ENCODE measurements around the gene MRPL16.

Gene MRPL16

DNA sequence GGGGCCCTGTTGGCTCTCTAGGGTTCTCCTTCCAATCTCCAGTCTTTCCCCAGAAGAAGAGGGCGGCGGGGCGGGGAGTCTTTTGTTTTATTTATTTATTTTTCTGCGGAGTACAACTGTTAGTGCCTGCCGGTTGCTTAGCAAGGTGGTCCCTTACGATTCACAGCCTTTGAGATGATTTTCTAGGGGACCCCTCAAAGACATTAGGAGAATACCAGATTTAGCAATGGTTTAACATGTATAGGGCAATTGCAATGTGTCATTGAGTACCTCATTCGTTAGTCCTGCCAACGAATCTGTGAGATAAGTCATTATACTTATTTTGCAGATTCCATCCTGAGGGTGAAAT lies 307 bp upstream of the MRPL16 start:
- TF ChIP-seq TAF1 (IDR thresholded peaks at IDR 0.05; ENCODE audit: low read depth) (no peak), TCF12 (IDR thresholded peaks at IDR 0.05; ENCODE audit: low read depth) (no peak), EGR1 (IDR thresholded peaks at IDR 0.05) (no peak), YY1 (IDR thresholded peaks at IDR 0.05; ENCODE audit: low read depth) (no peak), NFIC (IDR thresholded peaks at IDR 0.05) (no peak)

DNA sequence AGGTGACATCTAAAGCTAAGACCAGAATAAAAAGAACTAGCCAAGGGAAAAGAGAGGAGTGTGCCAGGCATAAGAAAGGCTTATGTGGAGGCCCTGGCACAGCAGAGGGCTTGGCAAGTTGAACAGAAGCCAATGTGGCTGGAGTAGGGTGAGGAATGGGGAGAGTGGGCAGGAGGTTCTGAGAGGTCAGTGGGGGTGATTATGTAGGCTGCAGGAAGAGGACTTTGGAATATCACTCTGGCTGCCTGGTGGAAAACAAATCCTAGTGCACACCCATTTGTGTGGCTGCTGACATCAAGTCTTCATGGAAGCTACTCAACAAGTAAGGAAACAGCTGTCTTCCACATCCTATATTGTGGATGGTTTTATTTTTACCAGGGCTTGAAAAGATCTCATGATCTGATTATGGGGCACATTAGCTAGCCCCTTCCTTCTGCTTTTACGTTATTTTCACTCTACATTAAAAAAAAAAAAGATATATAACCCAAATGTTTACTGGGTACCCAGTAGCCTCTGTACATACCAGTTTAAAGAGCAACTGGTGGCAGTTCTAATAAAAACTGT lies 3.4 kb downstream of the MRPL16 start:
- TF ChIP-seq CREB1 (IDR thresholded peaks at IDR 0.05; ENCODE audit: low read depth) (no peak), RAD21 (IDR thresholded peaks at IDR 0.05; ENCODE audit: low read depth) (no peak), TCF12 (IDR thresholded peaks at IDR 0.05; ENCODE audit: low read depth) (no peak), YY1 (IDR thresholded peaks at IDR 0.05; ENCODE audit: low read depth) (no peak), CEBPB (IDR thresholded peaks at IDR 0.05) (no peak), FOXM1 (IDR thresholded peaks at IDR 0.05; ENCODE audit: borderline replicate concordance, low read depth) (no peak), TEAD4 (IDR thresholded peaks at IDR 0.05) (no peak), TAF1 (IDR thresholded peaks at IDR 0.05; ENCODE audit: low read depth) (no peak), ZBTB7A (IDR thresholded peaks at IDR 0.05; ENCODE audit: low read depth) (no peak), NFIC (IDR thresholded peaks at IDR 0.05) (no peak), EP300 (IDR thresholded peaks at IDR 0.05; ENCODE audit: borderline replicate concordance) (no peak)
- TF ChIP-seq, protein P1, sequence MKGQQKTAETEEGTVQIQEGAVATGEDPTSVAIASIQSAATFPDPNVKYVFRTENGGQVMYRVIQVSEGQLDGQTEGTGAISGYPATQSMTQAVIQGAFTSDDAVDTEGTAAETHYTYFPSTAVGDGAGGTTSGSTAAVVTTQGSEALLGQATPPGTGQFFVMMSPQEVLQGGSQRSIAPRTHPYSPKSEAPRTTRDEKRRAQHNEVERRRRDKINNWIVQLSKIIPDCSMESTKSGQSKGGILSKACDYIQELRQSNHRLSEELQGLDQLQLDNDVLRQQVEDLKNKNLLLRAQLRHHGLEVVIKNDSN (IDR thresholded peaks at IDR 0.05): no peak

DNA sequence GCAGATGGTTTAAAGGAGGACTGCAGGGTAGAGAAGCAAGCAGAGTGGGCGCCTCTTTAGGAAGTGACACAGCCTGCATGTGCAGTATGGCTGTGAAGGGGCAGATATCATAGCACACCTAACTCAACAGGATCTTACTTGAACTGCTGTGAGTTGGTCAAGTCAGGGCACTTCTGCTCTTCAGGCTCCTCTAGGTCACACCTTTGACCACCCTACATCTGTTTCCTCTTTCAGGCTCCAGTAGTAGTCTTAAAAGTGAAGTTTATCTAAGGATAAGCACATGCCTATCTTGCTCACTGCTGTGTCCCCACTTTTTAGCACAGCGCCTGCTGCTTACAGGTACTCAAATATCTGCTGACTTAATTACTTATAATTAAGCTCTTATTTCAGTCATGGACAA lies 6.5 kb downstream of the MRPL16 start:
- TF ChIP-seq CREB1 (IDR thresholded peaks at IDR 0.05; ENCODE audit: low read depth): no peak

DNA sequence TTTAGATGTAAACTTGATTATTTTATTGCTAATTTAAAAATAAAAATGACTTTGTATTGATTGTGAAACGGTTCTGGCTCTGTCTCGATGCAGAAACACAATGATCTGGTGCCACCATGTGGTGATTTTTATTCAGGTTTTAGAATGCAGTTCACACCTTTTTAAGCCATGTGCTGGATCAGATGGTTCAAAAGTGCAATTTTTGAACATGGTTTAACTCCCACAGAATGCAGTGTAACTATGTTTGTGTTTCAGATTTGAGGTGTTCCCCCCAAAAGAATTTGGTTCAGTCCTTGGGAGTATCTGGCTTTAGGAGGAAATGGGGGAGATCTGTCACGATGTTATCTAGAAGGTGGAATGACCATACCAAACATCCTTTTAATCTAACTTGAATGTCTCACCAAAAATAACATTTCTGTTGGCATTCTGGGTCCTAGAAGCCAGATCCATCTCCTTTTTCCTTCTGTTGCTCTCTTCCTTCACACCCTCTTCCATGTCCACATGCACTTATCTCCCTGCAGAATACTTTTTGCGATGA lies 7.9 kb downstream of the MRPL16 start:
- TF ChIP-seq, protein P2, sequence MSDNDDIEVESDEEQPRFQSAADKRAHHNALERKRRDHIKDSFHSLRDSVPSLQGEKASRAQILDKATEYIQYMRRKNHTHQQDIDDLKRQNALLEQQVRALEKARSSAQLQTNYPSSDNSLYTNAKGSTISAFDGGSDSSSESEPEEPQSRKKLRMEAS (IDR thresholded peaks at IDR 0.05): peak; percentile 88
- TF ChIP-seq ZBTB7A (IDR thresholded peaks at IDR 0.05; ENCODE audit: low read depth) (no peak), CREB1 (IDR thresholded peaks at IDR 0.05; ENCODE audit: low read depth) (no peak), CEBPB (IDR thresholded peaks at IDR 0.05) (peak; percentile 46; the same call in 1 of the 2 replicates), EGR1 (IDR thresholded peaks at IDR 0.05) (no peak), RAD21 (IDR thresholded peaks at IDR 0.05; ENCODE audit: low read depth) (peak; percentile 80), YY1 (IDR thresholded peaks at IDR 0.05; ENCODE audit: low read depth) (no peak), FOXM1 (IDR thresholded peaks at IDR 0.05; ENCODE audit: borderline replicate concordance, low read depth) (no peak)
- TF ChIP-seq, protein P1 (IDR thresholded peaks at IDR 0.05): 0 out of 2 replicates have a peak, but pooled peaks have one; percentile 3

DNA sequence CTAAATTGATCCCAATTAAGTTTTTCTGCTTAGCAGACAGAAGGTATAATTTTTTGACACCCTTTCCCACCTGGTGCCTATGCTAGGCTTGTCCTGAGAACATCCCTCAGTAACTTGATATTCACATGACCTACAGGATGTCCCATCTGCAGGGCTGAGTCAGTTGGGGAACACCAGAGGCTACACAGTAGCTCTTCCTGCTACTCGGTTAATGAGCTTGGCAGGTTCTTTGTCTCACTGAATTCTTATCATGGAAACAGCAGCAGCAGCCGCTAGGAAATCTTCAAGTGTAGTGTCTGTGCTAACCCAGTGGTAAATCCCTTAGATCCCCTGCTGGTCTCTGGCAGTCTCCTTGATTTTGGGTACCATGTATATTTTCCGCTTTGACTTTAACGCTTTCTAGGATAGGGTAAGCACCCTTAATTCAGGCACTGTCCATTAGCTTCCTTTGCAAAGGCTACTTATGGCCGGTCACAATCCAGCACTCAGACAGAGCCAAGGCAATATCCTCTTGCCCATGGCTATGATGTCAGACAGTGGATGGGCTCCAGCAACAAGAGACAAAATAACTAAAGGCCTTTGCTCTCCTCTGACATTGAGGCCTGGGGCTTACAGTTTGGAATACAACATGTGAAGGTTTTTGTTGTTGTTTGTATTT lies 8.5 kb downstream of the MRPL16 start:
- TF ChIP-seq YY1 (IDR thresholded peaks at IDR 0.05; ENCODE audit: low read depth) (no peak), TCF12 (IDR thresholded peaks at IDR 0.05; ENCODE audit: low read depth) (no peak), ZBTB7A (IDR thresholded peaks at IDR 0.05; ENCODE audit: low read depth) (no peak), FOXM1 (IDR thresholded peaks at IDR 0.05; ENCODE audit: borderline replicate concordance, low read depth) (no peak), EP300 (IDR thresholded peaks at IDR 0.05; ENCODE audit: borderline replicate concordance) (no peak), TEAD4 (IDR thresholded peaks at IDR 0.05) (no peak), CREB1 (IDR thresholded peaks at IDR 0.05; ENCODE audit: low read depth) (no peak), TAF1 (IDR thresholded peaks at IDR 0.05; ENCODE audit: low read depth) (no peak), EGR1 (IDR thresholded peaks at IDR 0.05) (no peak), RAD21 (IDR thresholded peaks at IDR 0.05; ENCODE audit: low read depth) (no peak), NFIC (IDR thresholded peaks at IDR 0.05) (no peak), CEBPB (IDR thresholded peaks at IDR 0.05) (no peak)
- TF ChIP-seq, protein P1 (IDR thresholded peaks at IDR 0.05): no peak
- TF ChIP-seq, protein P2 (IDR thresholded peaks at IDR 0.05): no peak
- TF ChIP-seq, protein P3, sequence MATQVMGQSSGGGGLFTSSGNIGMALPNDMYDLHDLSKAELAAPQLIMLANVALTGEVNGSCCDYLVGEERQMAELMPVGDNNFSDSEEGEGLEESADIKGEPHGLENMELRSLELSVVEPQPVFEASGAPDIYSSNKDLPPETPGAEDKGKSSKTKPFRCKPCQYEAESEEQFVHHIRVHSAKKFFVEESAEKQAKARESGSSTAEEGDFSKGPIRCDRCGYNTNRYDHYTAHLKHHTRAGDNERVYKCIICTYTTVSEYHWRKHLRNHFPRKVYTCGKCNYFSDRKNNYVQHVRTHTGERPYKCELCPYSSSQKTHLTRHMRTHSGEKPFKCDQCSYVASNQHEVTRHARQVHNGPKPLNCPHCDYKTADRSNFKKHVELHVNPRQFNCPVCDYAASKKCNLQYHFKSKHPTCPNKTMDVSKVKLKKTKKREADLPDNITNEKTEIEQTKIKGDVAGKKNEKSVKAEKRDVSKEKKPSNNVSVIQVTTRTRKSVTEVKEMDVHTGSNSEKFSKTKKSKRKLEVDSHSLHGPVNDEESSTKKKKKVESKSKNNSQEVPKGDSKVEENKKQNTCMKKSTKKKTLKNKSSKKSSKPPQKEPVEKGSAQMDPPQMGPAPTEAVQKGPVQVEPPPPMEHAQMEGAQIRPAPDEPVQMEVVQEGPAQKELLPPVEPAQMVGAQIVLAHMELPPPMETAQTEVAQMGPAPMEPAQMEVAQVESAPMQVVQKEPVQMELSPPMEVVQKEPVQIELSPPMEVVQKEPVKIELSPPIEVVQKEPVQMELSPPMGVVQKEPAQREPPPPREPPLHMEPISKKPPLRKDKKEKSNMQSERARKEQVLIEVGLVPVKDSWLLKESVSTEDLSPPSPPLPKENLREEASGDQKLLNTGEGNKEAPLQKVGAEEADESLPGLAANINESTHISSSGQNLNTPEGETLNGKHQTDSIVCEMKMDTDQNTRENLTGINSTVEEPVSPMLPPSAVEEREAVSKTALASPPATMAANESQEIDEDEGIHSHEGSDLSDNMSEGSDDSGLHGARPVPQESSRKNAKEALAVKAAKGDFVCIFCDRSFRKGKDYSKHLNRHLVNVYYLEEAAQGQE (IDR thresholded peaks at IDR 0.05; ENCODE audit: low read depth): no peak

DNA sequence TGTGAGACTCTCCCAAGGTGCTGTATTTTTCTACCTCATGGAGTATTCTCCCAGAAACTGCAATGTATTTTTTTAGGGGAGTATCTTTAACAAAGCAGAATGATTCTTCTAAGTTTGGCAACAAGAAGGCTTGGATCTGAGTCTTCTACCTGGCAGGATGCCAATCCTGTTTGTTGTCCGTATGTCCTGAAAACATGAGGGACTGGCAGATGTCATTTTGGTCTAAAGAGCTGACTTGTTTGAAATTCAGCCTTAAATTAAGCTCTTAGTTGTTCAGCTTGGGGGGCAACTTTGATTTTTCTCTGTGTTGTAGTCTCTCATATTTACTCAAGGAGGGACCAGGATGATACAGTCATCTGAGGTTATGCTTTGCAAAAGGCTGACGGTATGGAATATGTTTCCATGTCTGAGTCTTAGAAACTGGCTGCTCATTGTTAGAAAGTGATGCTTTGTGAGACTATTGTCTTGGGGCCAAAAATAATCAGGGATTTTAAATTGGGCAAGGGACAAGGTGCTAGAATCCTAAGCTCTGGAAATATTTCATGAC lies 9.3 kb downstream of the MRPL16 start:
- TF ChIP-seq NFIC (IDR thresholded peaks at IDR 0.05) (peak; percentile 20; the same call in 1 of the 2 replicates), RAD21 (IDR thresholded peaks at IDR 0.05; ENCODE audit: low read depth) (no peak)

Data from Ishikawa (cell line).